Activated T-cell treated with anti-CD3 and anti-CD28 coated beads for 24 hours (primary cell): Measurements from ENCODE around the gene THRA.
"Not testable (repeated sequence)": the region's sequence is repeated elsewhere in the genome, so short reads cannot be mapped to it uniquely, and the experiment has no call there.

ENCODE experiments used
- DNase-seq: peaks from one replicate; pipeline ENCODE4 v3.0.0-alpha.2; 2020; ENCODE audit warnings: low read depth

THRA gene

DNA sequence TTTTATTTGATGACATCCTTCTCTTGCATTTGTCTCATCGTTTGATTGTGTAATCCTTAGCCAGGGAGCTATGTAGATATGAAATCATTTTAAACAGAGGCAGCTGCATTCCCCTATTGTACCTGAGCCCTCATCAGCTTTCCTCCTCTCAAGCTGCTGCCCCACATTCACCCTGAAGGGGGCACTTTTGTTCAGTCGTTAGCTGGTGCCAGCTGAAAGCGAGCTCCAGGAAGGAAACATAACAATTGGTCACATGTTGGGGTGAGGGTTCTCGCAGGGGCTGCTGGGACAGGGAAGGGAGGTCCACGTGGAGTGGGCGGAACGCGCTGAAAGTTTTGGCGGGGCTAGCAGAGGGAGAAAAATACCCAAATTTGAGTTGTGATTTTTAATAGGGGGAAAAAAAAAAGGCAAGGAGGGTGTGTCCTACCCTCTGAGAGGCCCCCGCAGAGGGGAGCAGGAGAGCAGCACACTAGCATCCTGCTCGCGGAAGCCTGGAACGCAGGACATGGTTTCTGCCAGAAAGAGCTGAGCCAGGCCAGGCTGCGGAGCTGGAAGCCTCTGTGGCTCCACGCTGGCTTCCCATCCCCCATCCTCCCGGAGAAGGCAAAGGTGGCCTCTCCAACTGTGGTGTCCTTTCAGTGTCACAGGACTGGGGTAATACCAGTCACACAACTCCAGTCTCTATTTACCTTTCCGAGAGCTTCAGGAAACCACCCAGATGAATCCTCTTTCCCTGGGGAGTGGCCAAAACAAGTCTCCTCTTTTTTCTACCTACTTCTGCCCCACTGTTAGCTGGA, 50.5 kb downstream of the THRA start:
- DNase-seq, result peak; percentile 91

DNA sequence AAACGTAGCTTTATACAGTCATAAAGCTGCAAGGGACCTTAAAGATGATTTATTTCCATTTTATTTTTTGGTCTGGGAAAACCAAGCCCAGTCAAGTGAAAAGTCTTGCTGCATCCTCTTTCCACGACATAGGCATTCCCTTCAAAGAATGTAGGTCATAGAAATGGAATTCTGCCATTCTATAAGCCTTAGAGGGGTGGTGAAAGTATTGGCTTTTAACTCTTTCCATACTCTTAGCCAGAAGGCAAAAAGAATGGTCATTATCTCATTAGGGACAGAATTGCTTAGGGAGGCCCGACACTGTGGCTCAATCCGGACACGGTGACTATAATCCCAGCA, 51.1 kb downstream of the THRA start:
- no peak for DNase-seq

GRCh38 chr17:40115101-40115436, 52.3 kb downstream of the THRA start:
- DNase-seq, result no peak

DNA sequence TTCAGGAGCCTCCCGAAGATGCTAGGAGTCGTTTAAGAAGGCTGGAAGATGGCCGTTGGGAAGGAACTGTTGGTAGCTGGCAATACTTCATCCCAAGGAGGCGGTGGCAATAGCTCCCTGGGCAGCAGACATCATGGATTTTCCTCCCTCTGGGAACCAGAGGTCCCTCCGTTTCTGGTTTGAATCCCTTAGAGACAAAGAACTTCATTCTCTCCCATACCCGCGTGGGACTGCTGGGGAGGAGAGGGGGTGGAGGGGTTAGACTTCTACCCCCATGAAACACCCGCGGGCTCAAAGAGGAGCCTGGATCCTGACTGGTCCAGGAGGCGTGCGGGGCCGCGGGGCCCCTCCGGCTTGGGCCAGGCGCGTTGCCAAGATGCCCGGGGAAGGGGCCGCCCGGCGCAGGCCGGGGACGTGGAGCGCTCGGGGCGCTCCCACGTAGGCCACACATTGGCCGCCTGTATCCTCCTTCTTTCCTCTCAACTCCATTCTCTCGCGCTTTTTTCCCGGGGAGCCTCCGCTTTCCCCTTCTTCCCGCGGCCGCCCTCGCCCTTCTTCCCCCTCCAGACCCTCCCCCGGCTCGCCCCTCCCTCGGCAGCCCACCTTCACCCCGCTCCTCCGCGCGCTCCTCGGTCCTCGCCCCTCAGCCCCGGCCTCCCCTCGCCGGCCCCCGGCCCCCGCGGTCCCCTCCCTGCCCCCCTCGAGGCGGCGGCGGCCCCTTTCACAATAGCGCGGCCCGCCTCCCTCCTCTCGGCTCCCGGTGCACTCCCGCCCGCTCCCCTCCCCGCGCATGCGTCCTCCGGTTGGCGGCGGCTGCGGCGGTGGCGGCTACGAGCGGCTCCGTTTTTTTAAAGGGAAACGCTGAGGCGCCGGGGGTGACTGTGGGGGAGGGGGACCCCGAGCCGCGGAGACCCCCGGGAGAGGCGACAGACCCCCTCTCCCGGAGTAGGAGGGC, 58.7 kb downstream of the THRA start, which contains the start of gene MSL1:
Gene MSL1 (plus strand): TSS at position 791 of the 955 bp plus-strand sequence. CDS start 642 bp downstream, outside the sequence.
- peak; percentile 81 for DNase-seq

- DNase-seq, result no peak
Measured at GRCh38 chr17:40122136-40122998, 59.6 kb downstream of the THRA start.

- no peak for DNase-seq
Measured at GRCh38 chr17:40122999-40123810, 60.4 kb downstream of the THRA start.

DNA sequence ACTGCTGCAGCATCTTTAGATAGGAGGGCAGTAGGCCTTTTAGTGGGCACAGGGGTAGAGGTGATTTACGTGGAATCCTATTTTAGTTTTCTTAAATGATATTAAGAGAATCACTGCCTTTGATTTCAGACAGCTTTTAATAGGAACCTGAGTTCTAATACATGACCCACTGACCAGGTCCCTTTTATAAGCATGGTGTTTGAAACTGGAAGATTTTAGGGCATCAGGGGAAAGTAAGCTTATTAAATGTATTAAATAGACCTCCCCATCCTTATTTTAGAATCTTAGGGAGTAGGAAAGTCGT, 61.0 kb downstream of the THRA start:
- DNase-seq, result no peak

DNA sequence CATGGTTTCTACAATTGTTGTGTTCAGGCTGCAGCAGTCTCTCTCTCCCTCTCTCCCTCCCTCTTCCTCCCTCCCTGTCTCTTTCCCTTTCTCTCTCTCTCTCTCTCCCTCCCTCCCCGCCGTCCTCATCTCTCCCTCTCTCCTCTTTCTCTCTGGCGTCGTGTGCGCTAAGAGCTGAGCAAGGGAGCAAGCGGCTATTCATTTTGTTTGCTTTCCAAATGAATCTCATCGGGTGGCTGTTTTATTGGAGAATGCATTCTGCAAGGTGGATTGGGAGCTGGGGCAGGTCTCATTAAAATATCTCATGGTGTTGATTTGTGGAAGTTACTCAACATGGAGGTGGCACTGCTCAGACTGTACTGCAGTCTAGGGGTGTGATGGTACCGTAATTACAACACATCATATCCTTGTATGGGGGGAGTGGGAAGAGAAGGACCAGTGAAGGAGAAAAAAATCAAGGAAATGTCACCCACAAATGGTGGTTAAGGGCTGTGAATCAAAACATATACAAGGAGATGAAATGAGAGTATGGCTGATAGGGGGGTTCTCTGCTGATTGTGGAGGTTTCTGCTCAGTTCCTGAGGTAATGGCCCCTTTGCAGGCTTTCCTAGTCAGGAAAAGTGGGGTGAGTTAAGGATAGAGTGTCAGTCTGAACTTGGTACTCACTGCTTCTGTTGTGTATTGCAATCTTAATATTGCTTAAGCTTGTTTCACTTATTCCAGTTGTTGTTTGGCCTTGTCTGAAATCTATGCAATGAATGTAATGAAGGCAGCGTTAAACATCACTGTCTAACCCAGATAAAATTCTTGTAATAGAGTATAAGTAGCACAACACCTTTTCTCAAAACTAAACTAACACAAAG, 61.7 kb downstream of the THRA start:
- no peak for DNase-seq

DNA sequence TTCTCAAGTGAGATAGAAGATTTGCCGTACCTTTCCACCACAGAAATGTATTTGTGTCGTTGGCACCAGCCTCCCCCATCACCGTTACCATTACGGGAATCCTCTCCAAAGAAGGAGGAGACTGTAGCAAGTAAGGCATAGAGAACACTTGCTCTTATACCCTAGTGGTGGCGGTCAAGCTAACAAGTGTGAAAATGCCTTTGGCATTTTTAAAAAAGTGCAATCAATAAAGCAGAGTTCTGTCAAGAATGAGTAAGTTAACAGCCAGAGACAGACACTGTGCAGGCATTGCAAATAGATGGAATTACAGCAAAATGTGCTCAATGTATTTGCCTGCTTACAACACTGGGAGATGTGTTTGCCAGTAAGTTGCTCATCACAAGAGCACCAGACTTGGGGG, 66.7 kb downstream of the THRA start:
- DNase-seq, result no peak

GRCh38 chr17:40130352-40131042, 67.7 kb downstream of the THRA start:
- DNase-seq, result no peak

GRCh38 chr17:40134184-40134583, 71.4 kb downstream of the THRA start:
- DNase-seq, result no peak

GRCh38 chr17:40135817-40136216, 73.1 kb downstream of the THRA start:
- DNase-seq, result no peak

DNA sequence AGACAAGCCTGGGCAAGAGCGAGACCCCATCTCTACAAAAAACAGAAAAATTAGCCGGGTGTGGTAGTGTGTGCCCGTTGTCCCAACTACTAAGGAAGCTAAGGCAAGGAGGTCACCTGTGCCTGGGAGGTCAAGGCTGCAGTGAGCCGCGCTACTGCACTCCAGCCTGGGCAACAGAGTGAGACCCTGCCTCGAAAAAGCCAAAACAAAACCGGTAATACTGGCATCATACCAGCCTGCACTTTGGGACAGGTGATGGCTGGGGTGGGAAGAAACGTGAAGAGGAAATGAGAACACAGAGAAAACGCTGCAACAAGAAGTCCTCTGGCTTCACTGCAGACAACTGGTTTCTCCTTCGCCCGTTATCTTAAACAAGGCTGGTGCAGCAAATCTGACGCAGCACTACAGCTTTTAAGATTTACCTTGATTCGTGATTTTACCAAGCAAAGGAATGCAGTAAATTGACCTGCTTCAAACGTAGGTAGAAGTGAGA, 76.8 kb downstream of the THRA start:
- no peak for DNase-seq

- DNase-seq, result not testable (repeated sequence)
Measured at GRCh38 chr17:40143166-40143565, 80.4 kb downstream of the THRA start.
